ENCODE results near the gene NFATC2. TPM values are rescaled to one million over a fixed set of nuclear protein-coding genes. Genes with fewer than 3 reads are reported as not detected.

The NFATC2 gene
- total RNA-seq, 4 donors from 2014 or later, result 4.4 to 38.0 (median 13.6) TPM

- no peak overlapping the region for H3K4me3 ChIP-seq
- H3K27me3 ChIP-seq, result no peaks in the 10 kb centered on the region
- H3K9me3 ChIP-seq, result no peaks in the 10 kb centered on the region
- H3K4me1 ChIP-seq, result peaks cover 0 to 4% (median 0%) of the 10 kb centered on the region in 4 donors
- DNase-seq, result no peak
- no peaks in the 10 kb centered on the region for H3K36me3 ChIP-seq
- TF ChIP-seq POLR2A (IDR thresholded peaks at IDR 0.05) (no peak), CTCF (IDR thresholded peaks at IDR 0.05) (no peak)
- no peak overlapping the region for H3K27ac ChIP-seq
These were observed 150.6 kb downstream of the NFATC2 start for GRCh38 chr20:51391926-51392325.

DNA sequence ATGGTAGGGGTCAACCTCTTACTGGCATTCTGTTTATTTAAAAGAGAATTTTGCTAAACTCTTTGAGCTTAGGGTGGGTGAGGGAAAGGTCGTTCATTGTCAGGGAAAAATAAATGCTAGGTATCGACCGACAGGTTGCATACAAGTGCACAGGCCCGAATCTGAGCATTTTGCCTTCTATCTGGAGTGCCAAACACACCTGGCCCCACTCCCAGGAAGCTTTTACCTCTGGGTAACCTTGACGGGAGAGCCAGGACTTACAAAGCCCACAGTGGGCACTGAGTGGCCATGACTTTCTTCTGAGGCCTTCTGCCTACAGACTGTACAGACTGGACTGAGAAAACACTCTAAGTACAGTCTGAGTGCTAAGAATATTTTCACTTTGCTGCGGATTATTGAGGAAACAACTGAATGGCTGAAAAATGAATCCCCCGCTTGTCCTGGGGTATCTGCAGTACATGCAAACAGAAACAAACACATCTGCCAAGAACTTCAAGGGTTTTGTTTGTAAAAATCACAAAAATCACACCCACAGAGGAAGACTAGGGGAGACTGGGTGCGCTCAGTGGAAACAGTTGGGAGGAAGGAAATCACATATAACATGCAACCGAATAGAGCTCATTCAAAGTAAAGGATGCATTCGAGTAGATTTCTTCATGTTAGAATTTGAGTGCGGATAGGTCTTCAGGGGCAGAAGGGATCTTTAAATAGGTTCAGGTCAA is 152.8 kb downstream of the NFATC2 start:
- no peaks in the 10 kb centered on the region for H3K36me3 ChIP-seq
- H3K9me3 ChIP-seq, result no peaks in the 10 kb centered on the region

GRCh38 chr20:51388756-51389542 is 153.6 kb downstream of the NFATC2 start:
- no peaks in the 10 kb centered on the region for H3K27me3 ChIP-seq
- H3K9me3 ChIP-seq, result no peaks in the 10 kb centered on the region
- peaks cover 0 to 4% (median 1%) of the 10 kb centered on the region in 4 donors for H3K4me1 ChIP-seq
- no peak overlapping the region for H3K27ac ChIP-seq
- DNase-seq, result no peak
- no peaks in the 10 kb centered on the region for H3K36me3 ChIP-seq
- TF ChIP-seq POLR2A (IDR thresholded peaks at IDR 0.05) (no peak), CTCF (IDR thresholded peaks at IDR 0.05) (no peak)
- no peak overlapping the region for H3K4me3 ChIP-seq

More for the DNA sequence above, 152.8 kb downstream of the NFATC2 start:
- DNase-seq, result no peak
- Histone ChIP-seq H3K27me3 (no peaks in the 10 kb centered on the region), H3K27ac (peak overlapping the region in 1 of 4 donors; percentile 30), H3K4me1 (peaks cover 0 to 4% (median 1%) of the 10 kb centered on the region in 4 donors), H3K4me3 (no peak overlapping the region)
- TF ChIP-seq POLR2A (IDR thresholded peaks at IDR 0.05) (no peak), CTCF (IDR thresholded peaks at IDR 0.05) (no peak)

GRCh38 chr20:51388227-51388626 is 154.3 kb downstream of the NFATC2 start:
- Histone ChIP-seq H3K27ac (no peak overlapping the region), H3K36me3 (no peaks in the 10 kb centered on the region), H3K4me1 (peaks cover 0 to 4% (median 1%) of the 10 kb centered on the region in 4 donors), H3K4me3 (no peak overlapping the region), H3K27me3 (no peaks in the 10 kb centered on the region), H3K9me3 (no peaks in the 10 kb centered on the region)
- TF ChIP-seq CTCF (IDR thresholded peaks at IDR 0.05), result no peak
- TF ChIP-seq POLR2A (IDR thresholded peaks at IDR 0.05), result no peak
- no peak for DNase-seq

GRCh38 chr20:51387125-51387875 is 155.2 kb downstream of the NFATC2 start:
- Histone ChIP-seq H3K27ac (no peak overlapping the region), H3K36me3 (no peaks in the 10 kb centered on the region), H3K4me1 (peaks cover 0 to 4% (median 1%) of the 10 kb centered on the region in 4 donors), H3K9me3 (no peaks in the 10 kb centered on the region), H3K27me3 (no peaks in the 10 kb centered on the region), H3K4me3 (no peak overlapping the region)
- TF ChIP-seq CTCF (IDR thresholded peaks at IDR 0.05) (no peak), POLR2A (IDR thresholded peaks at IDR 0.05) (no peak)
- no peak for DNase-seq

Data from Peyer's patch (tissue), 4 donors.